Endometrium (tissue), 2 donors: Measurements from ENCODE around the gene GABRB1.

Experiments used
- FAIRE-seq: peaks from 2 replicates; lab custom pipeline; 2012; peaks lifted over from hg19 to GRCh38; lab: Jason Lieb, UNC
- donor health status: control.
- donor health status: control.

GABRB1 gene

GRCh38 chr4:47386561-47387235 is 355.3 kb downstream of the GABRB1 start:
- no peak for FAIRE-seq

DNA sequence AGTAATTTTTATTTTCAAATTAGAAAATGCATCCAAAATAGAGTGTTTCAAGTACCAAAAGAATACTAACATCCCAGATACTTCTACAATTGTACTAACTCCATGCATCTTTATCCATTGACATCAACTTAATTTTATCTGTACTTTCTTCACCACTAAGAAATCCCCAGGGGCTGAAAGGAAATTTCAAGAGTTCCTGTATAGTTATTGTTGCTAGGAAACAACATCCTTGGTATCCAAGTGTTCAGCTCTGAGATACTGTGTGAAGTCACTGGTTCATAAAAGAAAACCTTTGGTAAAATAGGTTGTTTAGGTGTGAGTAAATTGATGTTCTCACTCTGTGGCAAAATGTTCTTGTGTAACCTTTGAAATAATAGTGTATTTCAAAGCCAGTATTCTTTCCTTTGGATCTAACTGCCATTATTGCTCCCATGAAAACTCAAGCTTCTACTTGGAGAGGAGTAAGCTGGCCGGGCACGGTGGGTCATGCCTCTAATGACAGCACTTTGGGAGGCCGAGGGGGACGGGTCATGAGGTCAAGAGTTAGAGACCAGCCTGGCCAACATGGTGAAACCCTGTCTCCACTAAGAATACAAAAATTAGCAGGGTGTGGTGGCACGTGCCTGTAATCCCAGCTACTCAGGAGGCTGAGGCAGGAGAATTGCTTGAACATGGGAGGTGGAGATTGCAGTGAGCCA is 359.2 kb downstream of the GABRB1 start:
- no peak for FAIRE-seq

- no peak for FAIRE-seq
Measured at GRCh38 chr4:47391256-47391655, 359.9 kb downstream of the GABRB1 start.

GRCh38 chr4:47406408-47406807 is 375.0 kb downstream of the GABRB1 start:
- no peak for FAIRE-seq

DNA sequence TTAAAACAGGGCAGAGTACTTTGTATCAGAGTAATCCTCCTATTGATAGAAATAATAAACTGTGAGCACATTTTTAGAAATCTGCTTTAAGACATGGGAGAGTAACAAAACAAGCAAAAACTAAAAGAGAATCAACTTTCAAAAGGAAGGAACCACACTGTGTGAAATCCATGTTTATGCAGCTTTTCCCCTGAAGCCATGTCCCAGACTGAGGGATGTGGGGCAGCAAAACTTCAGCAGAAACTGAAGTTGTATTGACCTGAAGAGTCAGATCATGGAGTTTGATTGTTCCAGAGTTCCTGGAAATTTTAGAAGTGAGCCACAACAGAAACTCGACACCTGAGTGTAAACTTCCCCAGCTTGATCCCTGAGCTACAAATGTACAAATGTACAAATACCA is 378.9 kb downstream of the GABRB1 start:
- no peak for FAIRE-seq

DNA sequence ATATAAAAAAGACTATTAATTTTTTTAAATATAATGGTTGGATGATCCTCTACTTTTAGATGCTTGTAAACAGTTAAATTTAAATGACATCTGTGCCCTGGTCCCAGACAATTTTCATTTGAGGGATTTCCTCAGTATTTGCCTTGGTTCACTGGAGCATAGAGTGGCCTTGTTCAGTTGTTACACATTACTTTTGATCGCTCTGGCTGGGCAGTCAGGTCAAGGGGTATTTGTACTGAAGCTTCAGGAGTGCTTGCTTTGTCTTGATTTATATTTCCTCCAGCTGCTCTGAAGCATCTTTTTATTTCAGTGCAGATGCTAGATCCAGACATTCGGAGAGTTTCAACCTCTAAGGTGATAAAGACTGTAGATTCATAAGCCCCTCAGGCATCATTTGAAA is 382.2 kb downstream of the GABRB1 start:
- FAIRE-seq = no peak

DNA sequence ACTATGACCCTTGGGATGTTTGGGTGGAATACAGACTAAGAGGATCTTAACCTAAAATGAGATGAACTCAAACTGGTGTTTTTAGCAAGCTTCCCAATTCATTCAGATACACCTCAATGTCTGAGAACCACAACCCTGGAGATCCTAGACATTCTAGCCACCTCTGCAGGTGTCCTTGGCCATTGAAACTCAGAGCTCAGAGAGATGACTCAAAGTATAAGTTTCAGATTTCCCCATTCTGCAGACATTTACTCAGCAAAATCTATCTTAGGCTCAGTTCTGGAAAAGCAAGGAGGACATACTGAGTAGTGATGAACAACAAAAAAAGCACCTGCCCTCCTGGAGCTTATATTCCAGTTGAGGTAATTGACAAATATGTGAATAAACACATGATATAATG is 384.4 kb downstream of the GABRB1 start:
- FAIRE-seq = no peak

GRCh38 chr4:47418147-47418546 is 386.8 kb downstream of the GABRB1 start:
- no peak for FAIRE-seq

DNA sequence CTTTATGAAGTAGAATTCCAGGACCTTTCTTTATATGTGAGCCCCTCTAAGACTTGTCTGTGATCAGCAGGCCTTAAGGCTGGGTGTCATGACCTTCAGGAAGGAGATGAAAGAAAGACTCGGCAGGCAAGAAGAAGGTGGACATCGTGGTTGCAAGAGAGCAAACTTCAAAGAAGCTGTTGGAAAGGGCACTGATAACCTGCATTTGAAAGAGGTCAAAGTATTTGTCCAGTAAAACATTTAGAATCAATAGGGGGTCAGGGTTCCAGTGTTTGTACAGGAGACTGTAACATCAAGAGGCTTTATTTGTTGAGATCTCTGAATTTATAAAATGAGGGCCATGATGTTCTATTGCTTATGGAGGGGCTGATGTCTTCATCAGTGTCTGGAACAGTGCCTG is 387.9 kb downstream of the GABRB1 start:
- no peak for FAIRE-seq

DNA sequence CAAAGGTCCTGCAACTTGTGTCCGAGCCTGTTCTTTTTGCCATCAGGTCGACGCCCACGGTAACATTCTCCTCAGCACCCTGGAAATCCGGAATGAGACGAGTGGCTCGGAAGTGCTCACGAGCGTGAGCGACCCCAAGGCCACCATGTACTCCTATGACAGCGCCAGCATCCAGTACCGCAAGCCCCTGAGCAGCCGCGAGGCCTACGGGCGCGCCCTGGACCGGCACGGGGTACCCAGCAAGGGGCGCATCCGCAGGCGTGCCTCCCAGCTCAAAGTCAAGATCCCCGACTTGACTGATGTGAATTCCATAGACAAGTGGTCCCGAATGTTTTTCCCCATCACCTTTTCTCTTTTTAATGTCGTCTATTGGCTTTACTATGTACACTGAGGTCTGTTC is 394.3 kb downstream of the GABRB1 start:
- no peak for FAIRE-seq

DNA sequence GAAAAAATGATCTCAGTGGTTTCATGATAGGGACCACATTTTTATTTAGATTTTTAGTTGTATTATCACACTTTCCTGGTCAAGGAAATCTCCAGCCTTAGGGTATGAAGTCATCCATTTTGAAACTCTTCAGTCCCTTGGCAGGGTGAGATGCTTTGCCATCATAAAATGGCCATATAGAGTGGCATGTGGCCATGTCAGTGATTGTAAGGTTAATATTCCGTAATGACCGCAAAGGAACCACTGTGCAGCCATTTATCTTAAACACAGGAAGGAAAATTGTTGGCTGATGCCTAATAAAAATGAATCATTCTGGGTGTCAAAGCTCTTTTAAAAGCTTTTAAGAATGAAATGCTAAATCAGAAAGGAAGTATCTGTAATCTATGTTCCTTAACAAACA is 396.6 kb downstream of the GABRB1 start:
- FAIRE-seq = no peak

- no peak for FAIRE-seq
Measured at GRCh38 chr4:47432749-47433148, 401.4 kb downstream of the GABRB1 start.

DNA sequence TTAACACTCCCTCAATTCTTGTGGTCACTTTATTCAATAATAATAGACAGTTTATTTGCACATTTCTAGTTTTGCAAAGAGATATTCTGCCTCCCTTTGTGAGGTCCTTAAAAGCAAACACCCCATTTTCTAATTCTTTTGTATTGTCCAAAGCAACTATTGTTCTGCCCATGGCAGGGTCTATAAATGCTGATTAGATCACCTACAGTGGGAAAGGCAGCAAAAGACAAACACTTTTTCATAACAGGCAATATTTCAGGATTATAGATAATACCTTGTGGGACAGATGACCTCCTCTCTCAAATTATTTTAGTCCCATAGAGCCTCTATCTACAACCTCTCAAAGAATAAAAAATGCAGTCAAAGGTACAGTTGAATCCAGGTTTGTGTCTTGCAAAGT is 403.6 kb downstream of the GABRB1 start:
- no peak for FAIRE-seq

DNA sequence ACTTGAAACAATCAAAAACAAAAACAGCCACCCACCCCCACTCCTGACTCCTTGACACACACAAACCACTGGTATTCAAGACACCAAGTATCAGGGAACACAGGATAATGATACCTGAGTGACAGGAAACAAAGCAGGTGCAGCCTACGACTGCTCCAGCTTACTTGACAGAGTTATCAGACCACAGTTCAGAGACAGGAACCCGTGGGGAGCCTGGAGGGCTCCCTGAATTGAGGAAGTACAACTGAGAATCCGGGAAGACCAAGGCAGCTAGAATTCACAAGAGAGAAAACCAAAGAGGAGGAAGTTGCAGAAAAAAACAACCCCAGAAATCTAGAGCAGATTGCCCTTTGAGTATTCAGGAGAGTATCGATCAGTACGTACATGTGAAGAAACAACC is 411.6 kb downstream of the GABRB1 start:
- FAIRE-seq = no peak

DNA sequence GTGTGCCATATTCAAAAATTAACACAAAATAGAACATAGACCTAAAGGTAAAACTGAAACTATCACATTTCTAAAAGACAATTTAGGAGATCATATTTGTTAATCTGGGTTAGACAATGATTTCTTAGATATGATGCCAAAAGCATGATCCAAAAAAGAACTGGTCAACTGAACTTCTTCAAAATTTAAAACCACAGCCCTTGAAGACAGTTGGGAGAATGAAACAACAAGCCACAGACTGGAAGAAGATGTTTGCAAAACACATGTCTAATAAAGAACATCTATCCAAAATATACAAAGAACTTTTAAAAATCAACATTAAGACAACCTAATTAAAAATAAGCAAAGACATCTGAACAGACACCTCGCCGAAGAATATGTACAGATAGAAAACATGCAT is 412.7 kb downstream of the GABRB1 start:
- no peak for FAIRE-seq

DNA sequence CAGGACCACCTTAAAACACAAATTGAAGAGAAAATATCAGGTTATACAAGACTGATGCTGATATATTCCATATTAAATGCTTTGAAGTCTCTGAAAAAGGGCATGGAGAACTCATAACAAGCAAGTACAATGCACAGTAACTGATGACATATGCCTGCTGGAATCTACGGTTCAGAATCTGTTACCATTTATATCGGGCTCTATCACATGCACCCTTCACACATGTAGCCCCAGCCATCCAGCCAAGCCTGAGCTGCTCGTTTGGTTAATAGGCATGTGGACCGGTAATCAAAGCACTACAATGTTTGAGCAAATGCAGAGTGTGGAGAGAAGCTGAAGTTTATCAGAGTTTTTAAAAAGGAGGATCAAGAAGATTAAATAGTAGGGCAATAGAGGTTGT is 420.3 kb downstream of the GABRB1 start:
- no peak for FAIRE-seq

- FAIRE-seq = no peak
Measured at GRCh38 chr4:47462799-47463234, 431.4 kb downstream of the GABRB1 start.

DNA sequence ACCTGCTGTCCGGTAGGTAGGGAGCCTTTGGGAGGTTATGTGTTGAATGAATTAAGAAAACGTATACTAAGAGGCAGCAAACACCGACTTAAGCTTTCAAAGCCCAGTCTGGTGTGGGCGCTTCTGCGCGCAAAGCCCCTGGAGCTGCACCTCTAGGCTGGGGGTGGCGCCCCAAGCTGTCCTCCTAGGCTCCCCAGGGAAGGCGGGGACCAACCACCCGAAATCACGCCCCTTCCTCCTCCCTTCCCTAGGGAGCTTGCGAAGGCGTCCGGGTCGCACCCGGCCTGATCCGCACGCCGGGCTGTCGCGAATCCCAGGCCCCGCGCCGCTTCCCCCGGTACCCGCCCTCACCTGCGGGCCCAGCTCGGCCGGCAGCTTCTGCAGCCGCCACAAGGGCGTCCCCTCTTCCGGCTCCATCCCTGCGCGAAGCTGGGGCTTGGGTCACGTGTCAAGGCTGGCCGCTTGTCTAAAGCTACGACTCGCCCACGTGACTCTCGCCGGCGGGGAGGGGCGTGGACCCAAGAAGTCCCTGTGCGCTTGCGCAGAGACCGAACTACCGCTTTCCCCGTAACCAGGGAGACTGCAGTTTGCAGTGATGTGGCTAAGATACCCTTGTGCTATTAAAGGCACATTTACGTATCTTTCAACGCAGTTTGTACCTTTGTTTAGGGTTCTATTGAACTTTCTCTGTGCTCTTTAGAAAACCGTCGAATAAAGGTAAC is 432.0 kb downstream of the GABRB1 start, which contains the start of gene COMMD8:
COMMD8 (minus strand) TSS at position 468 of the 722 bp plus-strand sequence; CDS start at position 417, 51 bp downstream.
- peak; percentile 85 for FAIRE-seq

GRCh38 chr4:47465004-47465403 is 433.6 kb downstream of the GABRB1 start:
- FAIRE-seq = no peak

GRCh38 chr4:47466056-47466785 is 434.9 kb downstream of the GABRB1 start:
- no peak for FAIRE-seq

- no peak for FAIRE-seq
Measured at GRCh38 chr4:47468706-47469365, 437.5 kb downstream of the GABRB1 start.

GRCh38 chr4:47469951-47470350 is 438.6 kb downstream of the GABRB1 start:
- no peak for FAIRE-seq
